Measurements from ENCODE around the gene SORBS1.

SORBS1 gene

GRCh38 chr10:95459446-95460045 is 101.6 kb downstream of the SORBS1 start:
- no peak for DNase-seq (ENCODE audit: low read depth)

GRCh38 chr10:95458871-95459270 is 102.3 kb downstream of the SORBS1 start:
- DNase-seq (ENCODE audit: low read depth) = no peak

- DNase-seq (ENCODE audit: low read depth) = no peak
These were observed 103.2 kb downstream of the SORBS1 start for GRCh38 chr10:95458014-95458413.

GRCh38 chr10:95457319-95457886 is 103.8 kb downstream of the SORBS1 start:
- DNase-seq (ENCODE audit: low read depth) = no peak

GRCh38 chr10:95456516-95456915 is 104.7 kb downstream of the SORBS1 start:
- DNase-seq (ENCODE audit: low read depth) = no peak

GRCh38 chr10:95454940-95455339 is 106.2 kb downstream of the SORBS1 start:
- no peak for DNase-seq (ENCODE audit: low read depth)

GRCh38 chr10:95454356-95454755 is 106.8 kb downstream of the SORBS1 start:
- no peak for DNase-seq (ENCODE audit: low read depth)

GRCh38 chr10:95451568-95452524 is 109.3 kb downstream of the SORBS1 start:
- DNase-seq (ENCODE audit: low read depth) = no peak

GRCh38 chr10:95451150-95451549 is 110.0 kb downstream of the SORBS1 start:
- no peak for DNase-seq (ENCODE audit: low read depth)

GRCh38 chr10:95450188-95450587 is 111.0 kb downstream of the SORBS1 start:
- DNase-seq (ENCODE audit: low read depth) = no peak

- no peak for DNase-seq (ENCODE audit: low read depth)
These were observed 113.5 kb downstream of the SORBS1 start for GRCh38 chr10:95447685-95448084.

- DNase-seq (ENCODE audit: low read depth) = no peak
These were observed 115.2 kb downstream of the SORBS1 start for GRCh38 chr10:95445837-95446486.

GRCh38 chr10:95445223-95445836 is 115.8 kb downstream of the SORBS1 start:
- DNase-seq (ENCODE audit: low read depth) = no peak

GRCh38 chr10:95444792-95445191 is 116.4 kb downstream of the SORBS1 start:
- DNase-seq (ENCODE audit: low read depth) = no peak

- DNase-seq (ENCODE audit: low read depth) = no peak
These were observed 117.5 kb downstream of the SORBS1 start for GRCh38 chr10:95443636-95444035.

GRCh38 chr10:95442341-95442740 is 118.8 kb downstream of the SORBS1 start:
- no peak for DNase-seq (ENCODE audit: low read depth)

GRCh38 chr10:95441547-95441923 is 119.6 kb downstream of the SORBS1 start:
- DNase-seq (ENCODE audit: low read depth) = no peak

GRCh38 chr10:95440756-95441546 is 120.2 kb downstream of the SORBS1 start:
- no peak for DNase-seq (ENCODE audit: low read depth)

- DNase-seq (ENCODE audit: low read depth) = no peak
These were observed 121.0 kb downstream of the SORBS1 start for GRCh38 chr10:95440038-95440725.

GRCh38 chr10:95438781-95439180 is 122.4 kb downstream of the SORBS1 start:
- no peak for DNase-seq (ENCODE audit: low read depth)

- DNase-seq (ENCODE audit: low read depth) = no peak
These were observed 123.5 kb downstream of the SORBS1 start for GRCh38 chr10:95437669-95438068.

Measured in T follicular helper cell (primary cell).